NOMO-1 (cell line): ENCODE data around the gene SLC26A2.
A peak's percentile ranks its signal among the peaks of the same experiment; 100 is the strongest.

Experiments used
- DNase-seq, 2 experiments: peaks; one replicate each; lab custom pipeline; 2025; ENCODE audit not compliant: unreplicated experiment in 2 of 2; lab: John Stamatoyannopoulos, UW

SLC26A2 gene

DNA sequence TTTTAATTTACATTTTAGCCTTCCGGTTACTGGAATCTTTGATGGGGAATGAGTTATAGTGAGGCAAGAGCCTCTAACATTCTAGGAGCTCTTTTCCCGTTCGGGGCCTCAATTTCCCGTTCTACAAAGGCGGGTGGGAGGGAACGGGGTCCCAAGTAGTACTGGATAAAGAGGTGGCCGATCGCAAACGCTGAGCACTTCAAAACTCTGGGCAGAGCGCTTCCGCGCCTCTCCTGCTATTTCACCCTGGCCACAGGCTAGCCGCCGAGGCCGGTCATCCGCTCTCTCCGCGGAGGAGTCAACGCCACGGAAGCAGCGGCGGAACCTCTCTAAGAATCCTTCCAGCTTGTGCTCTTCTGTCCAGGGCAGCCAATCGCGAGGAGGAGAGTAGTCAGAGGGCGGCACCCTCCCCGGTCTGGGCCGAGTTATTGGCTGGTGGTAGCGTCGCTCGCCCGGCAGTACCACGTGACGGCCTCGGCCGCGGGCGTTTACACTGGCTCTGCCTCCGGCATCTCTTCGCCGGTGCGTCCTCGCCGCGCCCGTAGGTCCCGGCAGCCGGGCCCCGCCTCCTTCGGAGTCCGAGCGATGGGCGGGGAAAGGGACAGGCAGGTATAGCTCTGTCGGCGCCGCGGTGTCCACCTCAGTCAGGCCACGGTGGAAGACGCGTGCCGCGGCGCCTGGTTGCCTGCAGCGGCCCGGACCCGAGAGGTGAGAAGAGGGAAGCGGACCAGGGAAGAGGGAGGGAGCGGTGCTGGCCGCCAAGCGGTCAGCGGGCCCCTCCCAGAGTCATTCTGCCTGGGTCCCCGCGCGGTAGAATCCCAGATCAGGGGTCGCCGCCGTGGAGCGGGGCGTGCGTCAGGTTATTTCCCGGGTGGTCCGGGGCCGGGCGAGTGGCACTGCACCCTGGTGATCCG lies at the start of gene SLC26A2:
Gene SLC26A2 (plus strand): TSS at position 487 of the 914 bp plus-strand sequence. CDS start 16,895 bp downstream, outside the sequence.
- DNase-seq: peak; percentile 97 to 99

- DNase-seq: no peak
Measured at GRCh38 chr5:149911031-149911430, 49.5 kb upstream of the SLC26A2 start.

DNA sequence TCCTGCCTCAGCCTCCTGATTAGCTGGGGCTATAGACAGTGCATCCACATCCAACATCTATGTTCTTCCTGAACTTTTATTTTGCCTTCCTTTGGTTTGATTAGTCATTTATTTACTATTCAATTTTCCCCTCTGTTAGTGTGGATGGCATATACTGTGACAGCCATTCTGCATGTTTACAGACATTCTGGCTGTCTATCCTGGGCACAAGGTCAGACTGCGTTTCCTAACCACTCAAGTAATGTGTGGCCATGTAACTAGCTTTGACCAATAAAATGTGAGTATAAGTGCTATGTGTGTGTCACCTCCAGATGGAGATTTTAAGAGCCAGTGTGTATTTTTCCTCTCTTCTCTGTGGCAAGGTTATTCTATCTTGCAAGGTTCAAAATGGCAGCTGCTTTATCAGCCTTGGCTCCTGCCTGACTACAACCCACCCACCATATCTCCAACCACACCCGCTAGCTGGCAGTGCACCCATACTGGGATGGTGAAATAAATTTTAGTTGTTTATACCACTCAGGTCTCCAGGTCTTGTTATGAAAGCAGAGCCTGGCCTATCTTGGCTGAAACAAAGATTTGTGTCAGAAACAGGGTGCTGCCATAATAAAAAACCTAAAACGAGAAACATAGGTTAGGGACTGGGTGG lies 48.2 kb upstream of the SLC26A2 start:
- DNase-seq: no peak

DNA sequence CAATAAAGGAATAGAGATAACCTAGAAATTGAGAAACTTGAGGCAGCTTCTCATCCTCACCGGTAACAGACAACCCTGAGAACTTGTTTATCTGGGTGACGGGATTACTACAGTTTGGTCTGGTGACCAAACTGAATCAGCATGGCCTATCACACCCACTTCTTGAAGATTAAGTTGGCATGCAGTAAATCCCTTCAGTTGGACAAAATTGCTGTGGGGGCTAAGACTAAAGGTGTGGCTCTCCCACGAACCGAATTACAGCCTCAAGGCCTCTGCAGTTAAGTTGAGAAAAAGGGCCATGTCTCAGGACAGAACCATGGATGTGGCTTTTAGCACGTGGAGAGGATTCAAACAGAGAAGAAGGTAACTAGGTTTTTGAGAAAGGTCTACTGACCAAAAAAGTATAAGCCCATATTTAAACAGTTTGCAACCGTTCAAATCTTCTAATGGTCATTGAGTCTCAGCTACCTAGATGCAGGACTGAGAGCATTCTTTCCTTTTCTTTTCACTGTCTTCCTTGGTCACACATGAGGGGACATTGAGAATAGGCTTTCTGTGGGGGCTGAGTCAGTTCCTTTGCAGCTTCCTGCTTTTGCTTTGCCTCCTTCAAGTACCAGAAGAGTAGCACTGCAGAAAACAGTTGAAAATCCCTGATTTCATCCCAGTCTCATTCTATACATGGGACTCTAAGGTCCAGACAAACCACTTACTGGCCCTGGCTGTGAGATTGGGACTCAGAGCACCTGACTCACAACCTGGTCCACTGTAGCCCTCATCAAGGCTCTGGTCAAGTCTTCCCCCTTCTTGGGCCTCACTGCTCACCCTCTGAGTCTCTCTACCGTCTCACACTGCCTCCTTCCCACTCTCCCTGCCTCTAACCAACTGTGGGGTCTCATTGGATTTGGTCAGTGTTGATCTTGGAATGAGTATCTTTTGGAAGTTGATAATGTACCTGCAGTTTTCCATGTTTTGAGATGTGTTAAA lies 46.8 kb upstream of the SLC26A2 start:
- peak in 1 of 2 experiments; percentile 17 for DNase-seq

GRCh38 chr5:149915392-149916260 lies 44.9 kb upstream of the SLC26A2 start:
- no peak for DNase-seq

DNA sequence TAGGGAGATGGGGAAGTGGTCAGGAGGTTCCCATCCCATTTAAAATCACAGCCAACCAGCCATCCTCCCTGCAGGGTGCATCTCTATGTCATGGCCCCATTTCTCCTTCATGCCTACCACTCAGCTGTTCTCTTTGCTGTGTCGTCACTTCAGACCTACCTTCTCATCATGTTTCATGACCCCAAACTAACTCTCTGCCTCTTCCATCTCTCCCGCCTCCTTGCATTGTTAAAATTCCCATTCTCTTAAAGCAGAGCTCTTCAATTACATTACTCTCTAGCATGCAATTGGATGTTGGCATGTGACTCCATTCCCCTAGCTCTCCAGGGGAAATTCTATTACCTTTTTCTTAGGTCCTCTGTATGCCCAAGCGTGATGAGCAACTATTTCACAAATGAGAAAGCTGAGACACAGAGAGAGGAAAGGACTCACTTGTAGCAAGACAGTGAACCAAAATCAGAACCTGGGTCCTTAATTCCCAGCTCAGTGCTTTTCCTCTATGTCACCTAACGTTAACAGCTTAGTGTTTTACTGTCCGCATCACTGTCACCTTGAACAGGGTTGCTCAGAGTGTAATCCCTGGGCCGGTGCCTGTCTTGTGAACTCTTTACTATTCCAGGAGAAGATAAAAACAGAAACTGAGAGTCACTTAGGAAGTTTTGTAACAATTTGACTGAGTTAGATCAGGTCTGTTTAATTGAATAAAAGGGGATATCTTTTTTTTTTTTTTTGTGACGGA lies 44.1 kb upstream of the SLC26A2 start:
- no peak for DNase-seq

GRCh38 chr5:149917073-149917676 lies 43.4 kb upstream of the SLC26A2 start:
- DNase-seq: no peak

DNA sequence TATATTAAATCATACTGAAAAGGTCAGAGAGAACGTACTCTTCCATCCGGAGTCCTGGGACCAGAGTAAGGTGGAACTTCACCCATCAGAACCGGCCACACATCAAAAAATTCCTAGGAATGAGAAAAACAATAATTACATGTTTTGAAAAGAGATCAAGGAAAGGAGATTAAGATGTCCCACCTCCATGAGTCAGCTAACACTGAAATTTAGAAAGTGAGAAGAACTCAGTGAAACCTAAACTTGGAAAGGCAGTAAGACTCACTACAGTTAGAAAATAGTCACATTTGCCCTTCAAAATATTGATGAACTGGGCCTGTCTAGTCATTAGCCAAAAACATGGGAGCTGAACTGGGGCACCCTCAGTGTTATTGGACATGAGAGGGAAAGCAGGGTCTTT lies 39.0 kb upstream of the SLC26A2 start:
- DNase-seq: no peak

- DNase-seq: no peak
Measured at GRCh38 chr5:149922950-149923349, 37.6 kb upstream of the SLC26A2 start.

GRCh38 chr5:149924486-149924885 lies 36.1 kb upstream of the SLC26A2 start:
- no peak for DNase-seq

DNA sequence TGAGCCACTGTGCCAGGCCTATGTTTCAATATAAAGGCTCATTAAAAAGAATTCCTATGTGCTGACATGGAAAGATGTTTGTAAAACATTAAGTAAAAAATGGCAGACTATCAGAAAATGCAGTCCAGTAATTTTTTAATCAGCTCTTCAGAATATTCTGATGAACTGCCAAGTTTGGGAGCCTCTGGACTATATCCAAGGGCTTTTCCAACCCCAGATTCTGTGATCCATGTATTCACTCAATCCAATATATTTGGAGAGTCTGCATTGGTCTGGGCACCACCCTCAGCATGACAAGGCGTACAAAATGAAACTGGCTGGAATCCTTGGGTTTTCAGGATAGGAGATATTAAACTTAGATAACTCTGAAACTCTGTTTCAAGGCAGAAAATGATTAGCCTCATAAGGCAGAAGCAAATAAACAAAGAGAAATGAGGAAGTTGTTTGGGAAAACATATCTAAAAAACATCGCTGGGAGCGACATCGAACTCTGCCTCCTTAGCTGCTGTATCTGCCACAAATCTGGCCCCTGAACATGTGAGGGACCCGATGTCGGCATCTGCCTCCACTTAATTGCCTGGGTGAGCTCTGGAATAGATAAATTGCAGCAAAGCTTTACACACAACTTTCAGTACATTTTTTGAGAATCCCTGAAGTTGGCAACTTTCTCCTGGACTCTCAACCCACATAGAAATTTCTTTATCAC lies 30.4 kb upstream of the SLC26A2 start:
- DNase-seq: no peak

DNA sequence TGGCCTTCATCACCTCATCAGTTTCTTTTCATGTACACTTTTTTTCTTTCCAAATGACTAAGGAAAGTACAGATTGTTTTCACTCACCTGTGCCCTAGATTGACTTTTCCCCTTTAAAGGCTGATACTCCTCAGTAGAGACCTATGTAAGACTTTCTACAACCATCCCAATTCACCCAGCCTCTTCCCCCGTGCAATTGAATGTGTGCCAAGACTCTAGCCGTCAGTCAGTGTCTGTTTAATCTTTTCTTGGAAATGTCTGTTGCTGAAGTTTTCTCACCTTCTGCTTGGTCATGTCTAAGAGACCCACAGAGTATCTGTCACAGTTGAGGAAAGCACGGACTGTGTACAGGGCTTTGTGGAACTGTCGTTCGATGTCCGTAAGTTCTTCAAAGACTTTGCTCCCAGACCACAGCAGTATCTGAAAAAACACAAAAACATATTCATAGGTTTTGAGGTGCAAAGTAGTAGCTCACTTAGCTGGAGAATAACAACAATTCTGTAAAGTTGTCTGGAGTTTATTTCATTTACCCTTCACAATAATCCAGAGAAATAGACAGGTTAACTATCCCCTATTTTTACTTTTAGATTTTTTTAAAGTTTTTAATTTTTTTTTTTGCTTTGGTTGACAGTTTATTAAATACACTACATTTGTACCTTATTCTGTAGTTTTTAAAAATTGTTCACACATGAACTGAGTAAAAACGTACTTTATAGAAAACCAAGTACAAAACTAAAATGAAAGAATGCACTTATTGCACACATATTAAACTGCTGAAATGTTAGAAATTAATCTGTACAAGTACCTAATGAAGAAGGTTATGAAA lies 29.6 kb upstream of the SLC26A2 start:
- DNase-seq: no peak

GRCh38 chr5:149931992-149932436 lies 28.5 kb upstream of the SLC26A2 start:
- no peak for DNase-seq

DNA sequence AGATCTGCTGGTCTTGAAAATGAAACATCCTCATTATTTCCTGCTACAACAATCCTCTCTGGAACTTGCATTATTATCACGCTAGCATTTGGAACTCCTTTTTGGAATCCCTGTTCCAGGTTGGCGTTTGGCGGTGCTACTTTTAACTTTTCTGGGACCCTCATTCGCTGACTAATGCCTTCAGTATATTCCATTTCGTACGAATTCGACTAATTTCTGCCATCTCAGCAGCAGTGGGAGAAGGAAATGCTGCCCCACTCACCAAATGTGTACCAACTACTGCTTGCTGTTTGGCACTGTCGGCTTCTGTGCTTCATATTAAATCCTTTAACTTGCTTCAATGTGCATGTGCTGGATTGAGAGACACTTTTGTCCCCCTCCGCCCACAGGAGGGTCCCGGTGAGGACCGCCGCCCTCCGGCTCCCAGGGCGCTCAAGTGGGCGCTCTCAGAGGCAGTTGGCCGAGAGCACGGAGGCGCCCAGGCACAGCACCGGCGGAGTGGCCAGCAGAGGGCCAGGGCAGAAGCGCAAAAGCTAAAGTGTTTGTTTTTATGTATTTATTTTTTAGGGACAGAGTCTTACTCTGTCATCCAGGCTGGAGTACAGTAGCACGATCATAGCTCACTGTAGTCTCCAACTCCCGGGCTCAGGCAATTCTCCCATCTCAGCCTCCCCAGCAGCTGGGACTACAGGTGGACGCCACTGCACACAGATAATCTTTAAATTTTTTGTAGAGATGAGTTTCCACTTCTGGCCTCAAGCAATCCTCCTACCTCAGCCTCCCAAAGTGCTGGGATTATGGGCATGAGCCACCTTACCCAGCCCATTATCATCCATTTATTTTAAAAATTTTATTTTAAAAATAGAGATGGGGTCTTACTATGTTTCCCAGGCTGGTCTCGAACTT lies 27.9 kb upstream of the SLC26A2 start:
- DNase-seq: no peak

- no peak for DNase-seq
Measured at GRCh38 chr5:149935431-149935901, 25.1 kb upstream of the SLC26A2 start.

DNA sequence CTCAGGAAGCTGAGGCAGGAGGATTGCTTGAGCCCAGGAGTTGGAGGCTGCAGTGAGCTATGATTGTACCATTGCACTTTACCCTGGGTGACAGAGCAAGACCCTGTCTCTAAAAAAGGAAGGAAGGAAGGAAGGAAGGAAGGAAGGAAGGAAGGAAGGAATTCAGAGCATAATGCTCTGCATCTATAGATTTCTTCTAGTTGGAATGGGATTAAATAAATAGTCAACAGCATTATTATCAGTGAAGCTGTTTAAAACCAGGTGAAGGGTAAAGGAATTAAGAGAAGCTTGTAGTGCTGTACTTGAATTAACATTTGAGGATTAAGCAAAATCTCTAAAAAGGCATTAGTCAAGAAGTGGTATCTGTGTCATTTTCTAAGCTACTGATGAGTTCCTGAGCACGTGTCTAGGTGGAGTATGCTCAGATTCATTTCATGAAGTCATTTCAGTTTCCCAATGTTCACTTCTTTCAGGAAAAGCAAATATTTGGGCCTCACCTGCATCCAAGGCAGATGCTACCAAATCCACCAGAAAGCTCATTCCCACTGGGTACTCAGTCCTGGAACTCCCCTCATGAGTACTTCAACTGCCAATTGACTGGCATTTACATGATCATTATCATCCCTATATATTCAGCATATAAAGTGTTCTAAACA lies 24.4 kb upstream of the SLC26A2 start:
- no peak for DNase-seq
